ENCODE data around the gene TMTC2.

DNA sequence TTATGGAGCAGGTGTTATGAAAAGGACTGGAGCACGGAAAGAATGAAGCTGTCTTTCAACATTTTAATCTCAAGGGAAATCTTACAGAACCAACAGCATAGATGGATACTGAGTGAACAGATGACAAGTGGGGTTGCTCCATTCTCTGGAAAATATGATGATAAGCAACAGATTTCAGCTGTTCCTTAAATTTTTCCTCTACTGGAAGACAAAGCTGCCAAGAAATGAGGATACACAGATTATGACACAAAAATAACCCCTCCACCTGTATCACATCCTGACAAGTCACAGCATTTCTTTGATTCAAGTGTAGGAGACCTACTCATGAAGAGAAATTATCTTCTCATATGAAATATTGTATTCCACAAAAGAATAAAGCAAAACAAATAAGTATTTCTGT is 13.0 kb upstream of the TMTC2 start:
- TF ChIP-seq POLR2AphosphoS5 (IDR thresholded peaks at IDR 0.05; ENCODE audit: borderline replicate concordance, low read depth, low read length) (no peak), EZH2 (IDR thresholded peaks at IDR 0.05) (no peak)

Measured in SK-N-MC (cell line).